A549 (cell line): ENCODE measurements around the gene TBC1D21. TPM values are rescaled to one million over a fixed set of nuclear protein-coding genes. Genes with fewer than 3 reads are reported as not detected.

Experiments used
- ATAC-seq, 2 experiments: fragments of 200-7000 bp in 1 of 2; fragments of >200 bp in 1 of 2; cut with Nextera tagmentation in 1 of 2; cut with Tn5 transposase in 1 of 2; 3 replicates each; pipeline versions ENCODE4 v1.8.0 to v1.9.1; 2018 to 2020; ENCODE audit warnings: mild to moderate bottlenecking in 1 of 2, moderate library complexity in 1 of 2
- CTCF ChIA-PET: fragments of 300-600 bp; sonication (Branson Sonifier 250); formaldehyde crosslinking; extraction: SDS; loops from one replicate; lab custom pipeline; 2021; ENCODE audit warnings: antibody characterized with exemption, inconsistent platforms; lab: Yijun Ruan, JAX
- POLR2A ChIA-PET: fragments of 350-600 bp; formaldehyde crosslinking; extraction: SDS; loops from one replicate; lab custom pipeline; 2021; ENCODE audit warnings: antibody characterized with exemption, inconsistent platforms; lab: Yijun Ruan, JAX
- DNase-seq, 2 experiments: peaks; one replicate each; pipeline versions ENCODE4 v3.0.0 to v3.0.0-alpha.2; 2011 to 2016; ENCODE audit warnings: low read depth in 1 of 2, low spot score in 1 of 2
- FAIRE-seq: peaks from 2 replicates; lab custom pipeline; 2011; peaks lifted over from hg19 to GRCh38; lab: Jason Lieb, UNC
- H3K27ac ChIP-seq, 2 experiments: fragments of >200 bp; sonication (Bioruptor Twin); formaldehyde crosslinking; 3 replicates each; pipeline ENCODE4 v1.5.1; 2016 to 2017
- H3K4me1 ChIP-seq: fragments of >200 bp; sonication (Bioruptor Twin); formaldehyde crosslinking; 3 replicates; pipeline ENCODE4 v1.6.1; 2016
- H3K4me2 ChIP-seq: fragments of >200 bp; sonication (Bioruptor Twin); formaldehyde crosslinking; 3 replicates; pipeline ENCODE4 v1.6.1; 2016
- H3K4me3 ChIP-seq: fragments of >200 bp; sonication (Bioruptor Twin); formaldehyde crosslinking; 3 replicates; pipeline ENCODE4 v1.5.1; 2016
- H3K9me3 ChIP-seq: fragments of >200 bp; sonication (Bioruptor Twin); formaldehyde crosslinking; 3 replicates; pipeline ENCODE4 v1.6.1; 2016
- ATOH8 ChIP-seq: fragments of 250-450 bp; sonication (Bioruptor Pico); IDR thresholded peaks from 2 replicates; pipeline ENCODE4 v1.5.0; 2020; ENCODE audit warnings: low read depth, mild to moderate bottlenecking, moderate library complexity
- CBX2 ChIP-seq: fragments of 200-600 bp; sonication (generic); IDR thresholded peaks from 2 replicates; pipeline ENCODE4 v1.6.1; 2016; ENCODE audit warnings: low read depth, mild to moderate bottlenecking, borderline replicate concordance
- CEBPB ChIP-seq, 2 experiments: fragments of >200 bp in 1 of 2; sonication (Bioruptor Twin) in 1 of 2; formaldehyde crosslinking in 1 of 2; IDR thresholded peaks; 2 replicates each; pipeline ENCODE4 v1.6.1; 2012 to 2016
- CHD4 ChIP-seq: fragments of 200-600 bp; sonication (generic); IDR thresholded peaks from 2 replicates; pipeline ENCODE4 v1.6.1; 2016; ENCODE audit warnings: antibody characterized with exemption, mild to moderate bottlenecking, borderline replicate concordance
- E2F6 ChIP-seq: IDR thresholded peaks from 2 replicates; pipeline ENCODE4 v1.6.1; 2012; ENCODE audit warnings: low read depth, borderline replicate concordance
- EP300 ChIP-seq, 2 experiments: fragments of >200 bp; sonication (Bioruptor Twin); formaldehyde crosslinking; IDR thresholded peaks; 2 replicates in 1 of 2; 3 replicates in 1 of 2; pipeline ENCODE4 v1.6.1; 2016 to 2017
- ESRRA ChIP-seq: fragments of 150-350 bp; IDR thresholded peaks from 2 replicates; pipeline ENCODE4 v1.6.1; 2014; ENCODE audit warnings: mild to moderate bottlenecking, low read length, borderline replicate concordance
- FOSL2 ChIP-seq, 2 experiments: fragments of 450-650 bp in 1 of 2; fragments of >200 bp in 1 of 2; sonication (Bioruptor Twin) in 1 of 2; formaldehyde crosslinking; IDR thresholded peaks; 2 replicates each; pipeline versions ENCODE4 v1.5.0 to v1.6.1; 2016 to 2020; ENCODE audit warnings: mild to moderate bottlenecking in 1 of 2, moderate library complexity in 1 of 2
- HMGXB4 ChIP-seq: fragments of 250-450 bp; sonication (Bioruptor Pico); IDR thresholded peaks from 2 replicates; pipeline ENCODE4 v1.5.0; 2021; ENCODE audit warnings: mild to moderate bottlenecking, moderate library complexity, borderline replicate concordance
- JUNB ChIP-seq: fragments of >200 bp; sonication (Bioruptor Twin); formaldehyde crosslinking; IDR thresholded peaks from 2 replicates; pipeline ENCODE4 v1.6.1; 2016
- KDM1A ChIP-seq: fragments of 200-600 bp; sonication (generic); IDR thresholded peaks from 2 replicates; pipeline ENCODE4 v1.6.1; 2016; ENCODE audit warnings: low read depth, mild to moderate bottlenecking
- PHF8 ChIP-seq: fragments of 200-600 bp; sonication (generic); IDR thresholded peaks from 2 replicates; pipeline ENCODE4 v1.6.1; 2016; ENCODE audit warnings: low read depth, mild to moderate bottlenecking, antibody characterized with exemption, moderate library complexity, borderline replicate concordance
- POLR2AphosphoS2 ChIP-seq: conservative IDR thresholded peaks from 2 replicates; pipeline ENCODE4 v1.6.1; 2012; ENCODE audit warnings: low read length, improper control_type of control experiment, inconsistent platforms
- RAD21 ChIP-seq, 2 experiments: fragments of >200 bp in 1 of 2; sonication (Bioruptor Twin) in 1 of 2; formaldehyde crosslinking in 1 of 2; IDR thresholded peaks in 1 of 2; conservative IDR thresholded peaks in 1 of 2; 2 replicates in 1 of 2; 3 replicates in 1 of 2; pipeline ENCODE4 v1.6.1; 2012 to 2018; ENCODE audit warnings: inconsistent platforms in 1 of 2
- RCOR1 ChIP-seq: fragments of 150-350 bp; IDR thresholded peaks from 2 replicates; pipeline ENCODE4 v1.6.1; 2014; ENCODE audit warnings: antibody characterized with exemption, low read length, low read depth
- RFX5 ChIP-seq: fragments of 450-650 bp; IDR thresholded peaks from 2 replicates; pipeline ENCODE4 v1.7.1; 2014; ENCODE audit warnings: antibody characterized with exemption, mild to moderate bottlenecking, moderate library complexity
- TFCP2L1 ChIP-seq: fragments of 250-450 bp; sonication (Bioruptor Pico); IDR thresholded peaks from 2 replicates; pipeline ENCODE4 v1.5.0; 2021; ENCODE audit warnings: mild to moderate bottlenecking
- USF2 ChIP-seq: fragments of 450-650 bp; IDR thresholded peaks from 2 replicates; pipeline ENCODE4 v1.6.1; 2014; ENCODE audit warnings: antibody characterized with exemption
- ZC3H11A ChIP-seq: fragments of 450-650 bp; IDR thresholded peaks from 2 replicates; pipeline ENCODE4 v1.6.1; 2014; ENCODE audit warnings: antibody characterized with exemption, mild to moderate bottlenecking
- ZFP36 ChIP-seq: fragments of 450-650 bp; IDR thresholded peaks from 2 replicates; pipeline ENCODE4 v1.6.1; 2014; ENCODE audit warnings: borderline replicate concordance; ENCODE audit not compliant: partially characterized antibody
- ZSCAN20 ChIP-seq: fragments of 250-450 bp; sonication (Bioruptor Pico); IDR thresholded peaks from 2 replicates; pipeline ENCODE4 v1.8.0; 2022; ENCODE audit warnings: mild to moderate bottlenecking, moderate library complexity
- WGBS: methylation state at CpG from one replicate; pipeline ENCODE4 v1.1.6; 2017; ENCODE audit errors: missing lambda C conversion rate; 5-methylcytosine and 5-hydroxymethylcytosine counted together
- polyA plus RNA-seq, 4 experiments: library from polyadenylated mRNA; depleted of rRNA in 3 of 4; stranded (reverse); fragments of >200 nt; fragmentation: RNase III in 1 of 4; extraction: RNeasy Plus Mini Kit Qiagen cat#74134 plus additional on column Dnase treatment in 1 of 4; gene quantifications; 2 replicates in 3 of 4; 3 replicates in 1 of 4; pipeline ENCODE4 v1.2.3, GENCODE V29; 2011 to 2017

The TBC1D21 gene
- polyA plus RNA-seq, 2 of the 4 experiments (the other 2 are of a cell fraction) = not detected

GRCh38 chr15:73888224-73889041, 15.1 kb downstream of the TBC1D21 start:
- H3K4me1 ChIP-seq = no peaks in the 10 kb centered on the region
- H3K27ac ChIP-seq = no peak overlapping the region
- H3K9me3 ChIP-seq = no peaks in the 10 kb centered on the region
- whole genome bisulfite sequencing = 13% methylated on average over 10 of the region's 10 CpGs
- ATAC-seq = no peak
- TF ChIP-seq EP300 (IDR thresholded peaks at IDR 0.05) = no peak
- no peak for TF ChIP-seq RFX5
- no peak for TF ChIP-seq ZC3H11A
- no peak for TF ChIP-seq CBX2
- no peak for TF ChIP-seq PHF8
- TF ChIP-seq POLR2AphosphoS2 = no peak
- TF ChIP-seq ZSCAN20 (CRISPR knock-in tag) = no peak
- TF ChIP-seq, all 56 proteins: peak for 0
- FAIRE-seq (no peak), DNase-seq (no peak)
- ChIA-PET POLR2A (no interaction called here), CTCF (interaction anchor here (0.7 to 1.7 kb wide), 3 partner anchors 12 to 32 kb away, joined by 3 to 5 read pairs (median 4); no protein-coding TSS in a partner anchor)
- H3K4me2 ChIP-seq = no peak overlapping the region
- H3K4me3 ChIP-seq = no peak overlapping the region

- no peak for FAIRE-seq
- TF ChIP-seq JUNB = no peak
- no peak for TF ChIP-seq KDM1A
- TF ChIP-seq TFCP2L1 (CRISPR knock-in tag) = no peak
- no peak for TF ChIP-seq CBX2
- TF ChIP-seq RAD21 (conservative IDR thresholded peaks at IDR 0.05 in 1 of 2, IDR thresholded peaks at IDR 0.05 in 1 of 2) = no peak
- TF ChIP-seq ESRRA = no peak
- TF ChIP-seq CHD4 = no peak
- TF ChIP-seq USF2 = no peak
- no peak for TF ChIP-seq ATOH8 (CRISPR knock-in tag)
- no peak for TF ChIP-seq FOSL2 (IDR thresholded peaks at IDR 0.05)
- no peak for TF ChIP-seq FOSL2 (CRISPR knock-in tag; IDR thresholded peaks at IDR 0.05)
- TF ChIP-seq HMGXB4 (CRISPR knock-in tag) = no peak
- no peak for TF ChIP-seq E2F6
- no peak for TF ChIP-seq CEBPB (IDR thresholded peaks at IDR 0.05)
- no peak for TF ChIP-seq PHF8
- TF ChIP-seq ZFP36 = no peak
- no peak for TF ChIP-seq RCOR1
- H3K4me3 ChIP-seq = no peak overlapping the region
- H3K27ac ChIP-seq = no peak overlapping the region
- POLR2A ChIA-PET = no interaction called here
- CTCF ChIA-PET = interaction anchor here (0.8 to 2.1 kb wide), 3 partner anchors 15 to 37 kb away, joined by 3 to 6 read pairs (median 5); partner anchors contain the start of gene TBC1D21
- 14% methylated on average over 6 of the region's 6 CpGs for WGBS
- H3K4me2 ChIP-seq = no peak overlapping the region
- no peak for DNase-seq
- H3K4me1 ChIP-seq = no peaks in the 10 kb centered on the region
- no peaks in the 10 kb centered on the region for H3K9me3 ChIP-seq
- ATAC-seq = no peak
These were observed 15.8 kb downstream of the TBC1D21 start for GRCh38 chr15:73889053-73889761.
